ENCODE measurements around the gene MICU1. TPM values are rescaled to one million over a fixed set of nuclear protein-coding genes. Genes with fewer than 3 reads are reported as not detected.

Gene MICU1
- total RNA-seq, 1 donor from 2014 or later = 22.8 TPM

- no peak for ATAC-seq
These were observed 520 bp upstream of the MICU1 start for GRCh38 chr10:72626444-72626754.

DNA sequence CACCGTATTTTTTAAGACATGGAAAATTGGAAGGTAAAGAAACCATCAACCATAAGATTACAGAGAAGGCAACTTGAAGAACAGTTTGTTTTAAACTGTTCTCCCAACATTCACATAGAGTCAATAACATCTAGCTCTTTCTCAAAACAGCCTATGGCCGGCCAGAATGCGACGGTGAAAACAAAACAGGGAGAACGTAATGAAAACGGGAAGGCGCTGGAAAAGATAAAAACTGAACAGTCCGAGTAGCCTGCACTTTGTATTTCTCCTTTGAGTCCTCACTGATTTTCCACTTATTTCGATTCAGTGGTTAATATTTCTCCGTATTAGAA is 637 bp downstream of the MICU1 start:
- ATAC-seq = no peak

DNA sequence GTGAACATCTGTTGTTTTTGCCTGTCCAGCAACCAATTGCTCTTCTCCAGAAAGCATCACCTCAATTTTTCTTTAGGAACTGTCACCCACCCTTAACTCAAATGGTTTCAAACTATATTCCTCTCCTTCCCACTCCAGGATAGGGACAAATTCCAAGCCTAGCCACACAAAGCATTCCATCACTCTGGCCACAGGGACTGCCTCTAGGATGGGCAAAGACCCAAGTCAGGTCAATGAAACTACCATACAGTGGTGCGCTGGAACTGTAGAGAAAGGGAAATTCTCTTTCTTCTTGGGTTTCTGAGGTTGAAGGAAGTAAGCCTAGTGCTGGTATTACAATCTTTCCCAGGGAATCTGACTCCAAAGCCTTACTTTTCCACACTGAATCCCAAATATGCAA is 3.6 kb downstream of the MICU1 start:
- no peak for ATAC-seq

DNA sequence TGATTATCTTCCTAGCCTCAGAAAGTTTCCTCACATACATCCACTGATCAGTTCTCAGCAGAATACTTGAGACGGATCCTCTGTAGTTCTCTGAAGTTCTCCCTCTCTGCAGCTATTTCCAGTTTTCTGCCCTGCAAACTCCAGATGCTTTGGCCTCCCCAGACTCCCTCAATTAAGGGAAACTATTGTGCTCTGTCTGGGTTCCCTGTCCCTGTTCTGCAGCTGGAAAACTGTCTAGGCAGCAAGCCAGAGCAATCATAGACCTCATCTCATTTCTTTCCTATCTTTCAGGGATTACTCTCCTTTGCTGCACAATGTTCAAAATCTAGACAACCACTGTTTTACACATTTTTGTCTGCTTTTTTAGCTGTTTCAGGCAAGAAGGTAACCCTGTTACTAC is 9.2 kb downstream of the MICU1 start:
- ATAC-seq = no peak

DNA sequence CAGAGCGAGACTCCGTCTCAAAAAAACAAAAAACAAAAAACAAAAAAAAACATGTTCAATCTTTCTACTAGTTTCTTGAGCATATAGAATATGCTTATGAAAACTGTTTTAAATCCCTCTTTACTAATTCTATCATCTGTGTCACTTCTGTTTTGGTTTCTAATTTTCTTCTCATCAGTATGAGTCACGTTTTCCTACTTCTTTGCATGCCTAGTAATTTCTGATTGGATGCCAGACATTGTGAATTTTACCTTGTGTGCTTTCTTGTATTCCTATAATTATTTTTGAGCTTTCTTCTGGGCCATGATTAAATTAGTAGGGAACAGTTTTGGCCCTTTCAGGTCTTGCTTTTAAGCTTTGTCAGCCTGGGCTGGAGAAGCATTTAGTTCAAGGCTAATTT is 9.9 kb downstream of the MICU1 start:
- ATAC-seq = no peak

DNA sequence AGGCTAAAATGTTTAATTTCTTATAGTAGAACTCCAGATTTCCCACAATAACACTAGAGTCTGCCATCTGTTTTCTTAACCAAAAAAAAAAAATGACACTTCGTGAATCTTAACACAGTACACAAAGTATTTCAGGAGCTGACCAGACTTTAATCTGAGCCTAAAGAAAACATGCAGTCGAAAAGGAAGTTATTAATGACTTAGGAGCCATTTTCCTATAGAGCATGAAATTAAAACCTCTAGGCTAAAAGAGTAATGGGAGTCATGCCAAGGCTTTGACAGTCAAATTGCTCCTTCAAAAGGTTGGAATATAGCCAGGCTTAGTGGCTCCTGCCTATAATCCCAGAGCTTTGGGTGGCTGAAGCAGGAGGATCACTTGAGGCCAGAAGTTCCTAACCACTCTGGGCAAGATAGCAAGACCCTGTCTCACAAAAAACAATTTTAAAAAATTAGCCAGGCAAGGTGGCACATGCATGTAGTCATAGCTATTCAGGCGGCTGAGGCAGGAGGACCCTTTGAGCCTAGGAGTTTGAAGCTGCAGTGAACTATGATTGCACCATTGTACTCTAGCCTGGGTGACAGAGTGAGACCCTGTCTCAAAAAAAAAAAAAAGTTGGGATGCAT is 13.6 kb downstream of the MICU1 start:
- ATAC-seq = no peak

DNA sequence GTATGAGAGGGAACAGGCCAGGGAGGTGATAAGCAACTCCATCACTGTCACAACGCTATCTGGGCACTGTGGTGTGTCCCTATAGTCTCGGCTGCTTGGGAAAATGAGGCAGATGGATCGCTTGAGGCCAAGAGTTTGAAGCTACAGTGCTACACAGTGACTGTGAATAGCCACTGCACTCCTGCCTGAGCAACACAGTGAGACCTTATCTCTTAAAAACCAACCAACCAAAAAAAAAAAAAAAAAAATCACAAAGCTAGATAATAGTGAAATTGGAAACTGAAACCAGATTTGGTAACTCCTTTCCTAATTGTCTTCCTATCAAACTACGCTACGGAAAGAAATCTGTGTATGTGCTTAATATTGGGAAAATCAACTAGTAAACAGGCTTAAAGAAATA is 14.1 kb downstream of the MICU1 start:
- ATAC-seq = no peak

DNA sequence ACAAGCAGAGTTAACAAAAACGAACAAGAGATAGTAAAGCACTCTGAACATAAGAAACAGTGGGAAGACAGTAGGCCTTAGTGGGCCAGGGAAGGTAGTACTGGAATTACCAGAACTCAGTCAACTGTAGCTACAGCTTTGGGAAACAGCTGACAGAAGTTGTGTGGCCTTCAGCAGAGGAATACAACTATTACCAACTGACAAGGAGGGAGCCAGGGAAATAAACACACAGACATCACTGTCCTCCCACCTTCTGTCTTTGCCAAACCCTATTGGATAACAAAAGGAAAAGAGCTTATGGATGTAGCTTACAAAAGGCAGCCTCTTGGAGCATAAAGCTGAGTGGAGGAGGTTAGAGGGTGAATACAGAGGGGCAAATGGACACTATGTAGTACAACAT is 15.4 kb downstream of the MICU1 start:
- no peak for ATAC-seq

GRCh38 chr10:72605122-72605521 is 20.8 kb downstream of the MICU1 start:
- no peak for ATAC-seq

- ATAC-seq = no peak
These were observed 24.7 kb downstream of the MICU1 start for GRCh38 chr10:72601144-72601543.

DNA sequence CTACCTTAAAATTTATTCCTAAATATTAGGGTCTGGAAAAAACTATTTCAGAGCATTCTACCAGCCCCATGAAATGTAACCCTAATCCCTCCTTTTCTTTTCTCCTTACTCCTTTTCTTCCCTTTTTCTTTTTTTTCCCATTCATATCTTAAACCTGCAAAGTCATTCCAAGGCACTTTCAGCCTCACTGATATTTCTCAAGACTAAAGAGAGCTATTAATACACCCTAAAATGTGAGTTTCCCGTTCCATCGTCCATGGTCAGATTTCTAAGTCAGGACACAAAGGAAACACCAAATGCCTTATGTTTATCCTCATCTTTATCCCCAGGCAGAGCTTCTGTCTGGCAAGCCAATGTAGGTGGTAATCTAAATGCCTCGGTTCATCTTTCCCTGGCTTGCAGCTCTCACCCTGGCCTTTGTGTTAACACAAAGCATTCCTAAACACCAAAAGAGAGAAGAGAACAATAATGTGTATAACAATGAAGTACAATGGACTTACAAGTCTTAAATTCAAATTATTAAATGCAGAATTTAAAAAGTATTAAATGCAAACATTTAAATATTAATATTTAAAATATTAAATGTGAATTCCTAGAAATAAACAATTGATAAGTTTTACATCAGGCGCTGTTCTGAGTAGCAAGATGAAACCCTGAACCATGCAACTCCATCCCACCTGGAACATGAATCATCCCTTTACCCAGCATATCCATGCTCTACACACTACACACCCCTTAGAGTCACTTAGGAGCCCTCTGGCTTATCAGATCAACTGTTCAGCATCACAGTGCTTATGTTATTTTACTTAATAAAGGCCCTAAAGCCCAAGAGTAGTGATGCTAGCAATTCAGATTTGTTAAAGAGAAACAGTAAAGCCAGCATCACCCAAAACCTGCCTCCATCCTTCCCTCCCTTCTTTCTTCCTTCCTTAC is 26.8 kb downstream of the MICU1 start:
- ATAC-seq = no peak

DNA sequence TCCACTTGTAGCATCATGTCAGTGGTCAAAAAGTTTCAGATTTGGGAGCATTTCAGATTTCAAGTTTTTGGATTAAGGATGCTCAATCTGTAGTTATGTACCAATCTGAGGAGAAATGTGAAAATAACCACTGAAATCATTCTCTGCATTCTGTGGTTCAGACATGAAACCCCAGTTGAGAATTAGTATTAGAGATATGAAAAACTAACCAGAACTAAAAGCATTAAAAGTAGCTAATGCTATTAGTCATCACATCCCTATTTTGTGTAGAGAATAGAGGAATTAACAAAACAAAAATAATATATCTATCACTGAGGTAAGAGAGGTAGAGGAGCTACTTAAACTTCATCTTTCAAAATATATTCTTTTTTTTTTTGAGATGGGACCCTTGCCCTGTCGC is 28.0 kb downstream of the MICU1 start:
- ATAC-seq = no peak

DNA sequence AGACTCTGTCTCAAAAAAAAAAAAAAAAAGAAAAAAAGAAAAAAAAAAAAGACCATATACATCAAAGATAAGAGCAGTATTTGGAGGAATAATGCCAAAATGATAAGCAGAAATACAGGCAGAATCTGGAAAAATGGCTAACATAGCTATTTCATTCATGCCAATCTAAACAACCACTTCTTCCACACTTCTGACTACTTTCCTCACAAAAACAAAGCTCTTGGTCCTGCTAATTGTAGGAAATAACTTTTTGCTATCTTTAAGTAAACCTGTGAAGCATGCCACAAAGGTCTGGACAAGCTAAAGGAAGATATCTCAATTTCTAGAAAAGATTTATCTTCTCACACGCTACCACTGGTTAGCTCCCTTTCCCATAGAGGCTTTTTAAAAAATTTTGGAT is 30.4 kb downstream of the MICU1 start:
- no peak for ATAC-seq

GRCh38 chr10:72593963-72594362 is 31.9 kb downstream of the MICU1 start:
- no peak for ATAC-seq

DNA sequence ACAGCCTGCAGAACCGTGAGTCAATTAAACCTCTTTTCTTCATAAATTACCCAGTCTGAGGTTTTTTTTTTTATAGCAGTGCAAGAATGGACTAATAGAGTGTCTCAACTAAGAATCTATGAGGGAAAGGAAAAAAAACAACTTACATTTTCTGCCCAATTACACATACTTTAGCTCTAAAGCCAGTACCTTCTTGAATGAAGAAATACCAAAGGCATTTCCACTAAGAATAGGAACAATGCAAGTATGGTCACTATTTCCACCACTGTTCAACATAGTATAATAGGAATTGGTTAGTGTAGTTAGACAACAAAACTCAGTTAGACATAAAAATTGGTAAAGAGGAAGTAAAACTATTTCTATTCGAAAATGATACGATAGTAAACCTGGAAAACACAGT is 37.6 kb downstream of the MICU1 start:
- ATAC-seq = no peak

GRCh38 chr10:72587568-72587967 is 38.3 kb downstream of the MICU1 start:
- no peak for ATAC-seq

DNA sequence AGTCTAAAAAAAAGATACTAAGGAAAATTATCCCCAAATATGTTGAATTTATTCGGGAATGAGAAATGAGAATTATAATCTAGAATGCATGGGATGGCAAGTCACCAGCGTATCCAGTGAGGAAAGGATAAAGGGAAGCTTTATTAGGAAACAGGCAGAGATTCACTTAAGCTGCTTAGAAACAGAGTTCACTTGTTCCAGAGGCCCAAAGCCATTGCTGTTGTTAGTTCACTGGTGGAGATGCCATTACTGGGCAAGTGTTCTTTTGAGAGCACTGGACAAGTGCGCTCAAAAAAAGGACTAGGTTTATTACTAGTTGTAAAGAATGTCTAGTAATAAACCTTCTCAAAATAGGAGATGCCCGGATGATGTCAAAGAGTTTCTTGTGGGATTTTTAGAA is 51.2 kb downstream of the MICU1 start:
- ATAC-seq = no peak

DNA sequence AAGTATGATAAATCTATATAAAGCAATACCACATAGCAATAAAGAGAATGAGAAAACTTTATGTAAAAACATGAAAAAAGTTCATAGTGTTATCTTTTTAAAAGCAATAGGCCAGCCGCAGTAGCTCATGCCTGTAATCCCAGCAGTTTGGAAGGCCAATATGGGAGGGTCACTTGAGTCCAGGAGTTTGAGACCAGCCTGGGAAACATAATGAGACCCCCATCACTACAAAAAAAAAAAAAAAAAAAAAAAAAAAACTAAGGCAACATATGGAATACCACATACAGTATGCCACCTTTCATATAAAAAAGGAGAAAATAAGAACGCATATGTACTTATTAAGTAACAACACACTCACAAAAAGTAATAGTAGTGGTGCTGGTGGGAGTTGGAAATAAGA is 52.8 kb downstream of the MICU1 start:
- no peak for ATAC-seq

GRCh38 chr10:72567889-72568640 is 57.8 kb downstream of the MICU1 start:
- no peak for ATAC-seq

DNA sequence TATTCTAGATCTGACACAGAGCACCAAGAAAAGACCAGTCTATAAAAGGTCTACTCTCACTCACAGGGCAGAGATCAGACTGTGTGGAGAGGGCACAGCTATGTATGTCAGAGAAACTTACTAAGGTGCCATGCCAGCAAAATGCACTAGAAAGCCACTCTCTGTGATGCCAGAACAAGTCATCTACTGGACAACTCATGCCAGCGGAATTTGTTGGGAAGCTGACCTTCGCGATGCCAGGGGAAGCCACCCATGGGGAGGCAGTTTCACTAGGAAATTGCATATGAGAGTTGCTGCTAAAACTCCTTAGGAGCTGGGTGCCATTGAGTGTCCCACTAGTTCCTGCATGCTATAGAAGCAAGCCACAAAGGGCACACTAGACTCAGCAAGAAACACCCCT is 58.5 kb downstream of the MICU1 start:
- no peak for ATAC-seq

DNA sequence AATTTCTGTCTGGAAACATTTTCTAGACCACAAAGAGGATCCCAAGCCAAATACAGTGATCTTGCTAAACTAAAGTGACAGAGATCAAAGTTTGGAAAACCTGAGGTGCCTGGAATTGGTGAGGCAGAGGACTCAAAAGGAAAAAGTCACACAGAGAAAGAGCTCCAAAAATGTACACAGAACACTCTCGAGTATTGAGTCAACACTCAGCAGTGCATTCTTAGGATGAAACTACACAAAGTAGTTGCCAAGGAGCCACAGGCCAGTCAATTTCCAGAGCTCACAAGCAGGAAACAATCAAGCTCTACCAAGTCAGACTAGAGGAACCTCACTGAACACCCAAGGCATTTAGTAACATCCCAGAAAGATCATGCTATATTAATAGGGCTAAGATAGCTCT is 61.3 kb downstream of the MICU1 start:
- ATAC-seq = no peak

DNA sequence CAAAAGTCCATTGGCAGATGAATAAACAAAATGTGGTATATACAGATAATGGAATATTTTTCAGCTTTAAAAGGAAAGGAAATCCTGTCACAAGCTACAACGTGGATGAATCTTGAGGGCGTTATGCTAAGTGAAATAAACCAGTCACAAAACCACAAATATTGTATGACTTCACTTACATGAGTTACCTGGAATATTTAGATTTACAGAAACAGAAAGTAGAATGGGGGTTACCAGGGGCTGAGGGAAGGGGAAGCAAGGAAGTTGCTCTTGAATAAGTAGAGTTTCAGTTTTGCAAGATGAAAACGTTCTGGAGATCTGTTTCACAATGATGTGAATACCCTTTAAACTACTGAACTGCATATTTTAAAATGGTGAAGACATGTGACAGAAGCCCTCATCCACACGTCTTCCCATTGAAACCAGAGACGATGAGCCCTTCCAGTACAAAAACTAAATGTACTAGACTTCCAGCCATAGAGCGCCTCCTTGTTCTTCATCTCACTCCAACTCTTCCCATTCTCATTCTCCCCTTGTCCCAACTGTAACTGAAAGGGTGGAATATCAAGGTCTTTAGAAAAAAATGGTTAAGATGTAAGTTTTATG is 62.4 kb downstream of the MICU1 start:
- no peak for ATAC-seq

DNA sequence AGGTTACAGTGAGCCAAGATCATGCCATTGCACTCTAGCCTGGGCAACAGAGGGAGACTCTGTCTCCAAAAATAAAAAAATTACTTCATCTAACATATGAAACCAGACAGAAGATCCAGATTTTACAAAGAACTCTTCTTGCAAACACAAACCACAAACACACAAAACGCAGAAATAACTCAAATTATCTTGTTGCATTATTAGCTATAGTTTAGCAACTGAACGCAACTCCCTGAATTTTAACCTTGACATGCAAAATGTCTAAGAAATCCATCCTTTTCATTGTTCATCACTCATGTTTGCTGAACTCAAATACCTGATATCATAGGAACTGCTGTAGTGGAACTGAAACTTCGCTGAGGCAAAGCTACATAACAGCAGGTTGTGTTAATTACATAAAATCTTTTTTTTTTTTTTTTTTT is 64.1 kb downstream of the MICU1 start:
- no peak for ATAC-seq
